Mononuclear cell (primary cell): ENCODE data around the gene IDE. TPM values are rescaled to one million over a fixed set of nuclear protein-coding genes. Genes with fewer than 3 reads are reported as not detected.

Source experiments
- H3K27me3 ChIP-seq: 2 replicates; pipeline ENCODE4 v1.6.0; 2011; ENCODE audit warnings: low read length, control low read depth; ENCODE audit not compliant: insufficient read depth
- H3K4me1 ChIP-seq: 2 replicates; pipeline ENCODE4 v1.5.1; 2011; ENCODE audit warnings: mild to moderate bottlenecking, low read length, control low read depth; ENCODE audit not compliant: insufficient read depth
- H3K4me3 ChIP-seq: 2 replicates; pipeline ENCODE4 v1.5.1; 2011; ENCODE audit warnings: mild to moderate bottlenecking, low read length, moderate library complexity
- H3K9me3 ChIP-seq: 2 replicates; pipeline ENCODE4 v1.5.1; 2011; ENCODE audit warnings: low read depth, mild to moderate bottlenecking, control low read depth, low read length
- total RNA-seq: library from RNA; depleted of rRNA; stranded (reverse); fragments of >200 nt; gene quantifications from one replicate; pipeline ENCODE4 v1.2.3, GENCODE V29; 2012

Gene IDE
- total RNA-seq, 1 donor = 9.9 TPM

- no peaks in the 10 kb centered on the region for H3K9me3 ChIP-seq
- H3K27me3 ChIP-seq = no peaks in the 10 kb centered on the region
- no peak overlapping the region for H3K4me3 ChIP-seq
- H3K4me1 ChIP-seq = no peaks in the 10 kb centered on the region
Observed at GRCh38 chr10:92432596-92432995, 141.3 kb downstream of the IDE start.

- H3K4me1 ChIP-seq = no peaks in the 10 kb centered on the region
- no peak overlapping the region for H3K4me3 ChIP-seq
- no peaks in the 10 kb centered on the region for H3K27me3 ChIP-seq
- H3K9me3 ChIP-seq = no peaks in the 10 kb centered on the region
Observed at GRCh38 chr10:92430103-92430502, 143.8 kb downstream of the IDE start.

GRCh38 chr10:92421550-92421949, 152.3 kb downstream of the IDE start:
- peaks cover 11% of the 10 kb centered on the region for H3K4me1 ChIP-seq
- no peaks in the 10 kb centered on the region for H3K9me3 ChIP-seq
- peaks cover 10% of the 10 kb centered on the region for H3K27me3 ChIP-seq
- H3K4me3 ChIP-seq = no peak overlapping the region

GRCh38 chr10:92420546-92421275, 153.2 kb downstream of the IDE start:
- H3K27me3 ChIP-seq = peaks cover 17% of the 10 kb centered on the region
- no peaks in the 10 kb centered on the region for H3K9me3 ChIP-seq
- H3K4me1 ChIP-seq = peaks cover 11% of the 10 kb centered on the region
- peak overlapping the region; percentile 31 for H3K4me3 ChIP-seq

GRCh38 chr10:92419740-92420545, 153.9 kb downstream of the IDE start:
- Histone ChIP-seq H3K4me3 (peak overlapping the region; percentile 31), H3K27me3 (peaks cover 17% of the 10 kb centered on the region), H3K4me1 (peaks cover 11% of the 10 kb centered on the region), H3K9me3 (no peaks in the 10 kb centered on the region)

GRCh38 chr10:92418891-92419290, 155.0 kb downstream of the IDE start:
- Histone ChIP-seq H3K4me3 (no peak overlapping the region), H3K27me3 (peaks cover 17% of the 10 kb centered on the region), H3K9me3 (no peaks in the 10 kb centered on the region), H3K4me1 (peaks cover 11% of the 10 kb centered on the region)

GRCh38 chr10:92418221-92418620, 155.7 kb downstream of the IDE start:
- peaks cover 17% of the 10 kb centered on the region for H3K27me3 ChIP-seq
- H3K4me3 ChIP-seq = no peak overlapping the region
- H3K9me3 ChIP-seq = no peaks in the 10 kb centered on the region
- H3K4me1 ChIP-seq = peaks cover 11% of the 10 kb centered on the region

GRCh38 chr10:92413519-92413918, 160.4 kb downstream of the IDE start:
- Histone ChIP-seq H3K9me3 (no peaks in the 10 kb centered on the region), H3K4me3 (no peak overlapping the region), H3K27me3 (peaks cover 7% of the 10 kb centered on the region), H3K4me1 (no peaks in the 10 kb centered on the region)

GRCh38 chr10:92413011-92413410, 160.9 kb downstream of the IDE start:
- Histone ChIP-seq H3K4me3 (no peak overlapping the region), H3K4me1 (no peaks in the 10 kb centered on the region), H3K9me3 (no peaks in the 10 kb centered on the region), H3K27me3 (peaks cover 7% of the 10 kb centered on the region)

GRCh38 chr10:92411406-92411805, 162.5 kb downstream of the IDE start:
- no peaks in the 10 kb centered on the region for H3K9me3 ChIP-seq
- H3K4me3 ChIP-seq = no peak overlapping the region
- H3K4me1 ChIP-seq = no peaks in the 10 kb centered on the region
- peaks cover 5% of the 10 kb centered on the region for H3K27me3 ChIP-seq

GRCh38 chr10:92410501-92410900, 163.4 kb downstream of the IDE start:
- H3K4me1 ChIP-seq = no peaks in the 10 kb centered on the region
- H3K9me3 ChIP-seq = no peaks in the 10 kb centered on the region
- no peak overlapping the region for H3K4me3 ChIP-seq
- no peaks in the 10 kb centered on the region for H3K27me3 ChIP-seq

- Histone ChIP-seq H3K9me3 (no peaks in the 10 kb centered on the region), H3K27me3 (no peaks in the 10 kb centered on the region), H3K4me3 (no peak overlapping the region), H3K4me1 (no peaks in the 10 kb centered on the region)
Observed at GRCh38 chr10:92408017-92408361, 165.9 kb downstream of the IDE start.

GRCh38 chr10:92407305-92408016, 166.4 kb downstream of the IDE start:
- H3K4me1 ChIP-seq = no peaks in the 10 kb centered on the region
- H3K27me3 ChIP-seq = no peaks in the 10 kb centered on the region
- no peaks in the 10 kb centered on the region for H3K9me3 ChIP-seq
- no peak overlapping the region for H3K4me3 ChIP-seq

- no peaks in the 10 kb centered on the region for H3K27me3 ChIP-seq
- no peaks in the 10 kb centered on the region for H3K9me3 ChIP-seq
- H3K4me1 ChIP-seq = no peaks in the 10 kb centered on the region
- H3K4me3 ChIP-seq = no peak overlapping the region
Observed at GRCh38 chr10:92405419-92405924, 168.4 kb downstream of the IDE start.
